CD1c-positive myeloid dendritic cell (primary cell): ENCODE measurements around the gene ITGB3BP.
A peak's percentile ranks its signal among the peaks of the same experiment; 100 is the strongest.
"Not testable (repeated sequence)": the region's sequence is repeated elsewhere in the genome, so short reads cannot be mapped to it uniquely, and the experiment has no call there.

Source experiments
- DNase-seq: peaks from one replicate; pipeline ENCODE4 v3.0.0-alpha.2; 2016; ENCODE audit errors: extremely low spot score

The ITGB3BP gene

DNA sequence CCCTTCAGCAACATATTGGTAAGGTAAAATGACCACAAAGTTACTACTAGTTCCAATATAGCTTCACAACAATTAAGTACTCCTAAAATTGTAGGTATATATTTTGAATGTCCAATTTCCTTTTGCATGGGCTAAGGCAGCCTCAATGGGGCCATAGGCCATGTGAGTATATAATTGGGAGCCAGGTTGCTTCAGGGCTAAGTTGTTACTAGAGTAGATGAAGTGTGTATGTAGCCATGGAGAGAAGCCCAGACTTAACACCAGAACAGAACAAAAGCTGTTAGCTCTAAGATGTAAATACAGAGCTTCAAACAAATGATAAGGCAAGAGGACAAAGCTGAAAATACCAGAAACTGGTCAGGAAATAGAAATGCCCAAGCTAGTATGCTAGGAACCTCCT is 16.2 kb downstream of the ITGB3BP start:
- no peak for DNase-seq

DNA sequence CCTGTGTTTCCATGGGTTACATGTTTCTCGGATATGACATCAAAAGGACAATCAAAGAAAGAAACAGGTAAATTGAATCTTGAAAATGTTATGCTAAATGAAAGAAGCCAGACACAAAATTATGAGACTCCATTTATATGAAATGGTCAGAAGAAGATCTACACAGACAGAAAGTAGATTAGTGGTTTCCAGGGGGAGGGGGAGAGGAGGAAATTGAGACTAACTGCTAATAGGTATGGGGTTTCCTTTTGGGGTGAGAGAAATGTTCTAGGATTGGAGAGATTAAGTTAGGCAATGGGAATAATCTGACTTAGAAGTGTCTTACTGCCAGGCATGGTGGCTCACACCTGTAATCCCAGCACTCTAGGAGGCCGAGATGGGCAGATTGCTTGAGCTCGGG is 21.8 kb downstream of the ITGB3BP start:
- DNase-seq: no peak

DNA sequence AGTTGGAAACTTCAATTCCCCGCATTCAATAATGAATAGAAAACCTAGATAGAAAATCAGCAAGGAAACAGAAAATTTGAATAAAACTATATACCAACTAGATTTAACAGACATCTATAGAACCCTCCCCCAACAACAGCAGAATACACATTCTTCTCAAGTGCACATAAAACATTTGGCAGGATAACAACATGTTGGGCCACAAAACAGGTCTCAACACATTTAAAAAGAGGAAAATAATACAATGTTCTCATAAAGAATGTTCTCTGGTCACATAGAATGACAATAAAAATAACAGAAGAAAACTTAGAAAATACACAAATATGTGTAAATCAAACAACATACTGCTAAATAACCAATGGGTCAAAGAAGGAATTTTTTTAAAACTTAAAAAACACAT is 24.9 kb downstream of the ITGB3BP start:
- no peak for DNase-seq

DNA sequence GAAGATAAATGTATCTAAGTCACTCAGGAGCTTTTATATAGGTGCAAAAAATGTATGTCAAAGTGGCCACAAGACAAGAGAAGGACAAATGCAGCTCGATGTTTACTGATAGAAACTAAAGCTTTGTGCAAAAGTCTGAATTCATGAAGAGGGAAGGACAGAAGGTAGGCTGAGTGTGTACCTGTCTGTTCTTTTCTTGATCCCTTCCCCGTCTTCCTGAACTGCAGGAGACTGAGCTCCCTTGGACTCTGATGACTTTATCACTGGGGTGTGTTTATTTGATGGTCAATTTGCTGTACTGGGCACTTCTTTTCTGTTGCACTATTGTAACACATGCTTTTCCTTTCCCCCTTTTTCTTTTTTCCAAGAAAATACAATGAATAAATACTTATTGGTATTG is 25.4 kb downstream of the ITGB3BP start:
- DNase-seq: no peak

DNA sequence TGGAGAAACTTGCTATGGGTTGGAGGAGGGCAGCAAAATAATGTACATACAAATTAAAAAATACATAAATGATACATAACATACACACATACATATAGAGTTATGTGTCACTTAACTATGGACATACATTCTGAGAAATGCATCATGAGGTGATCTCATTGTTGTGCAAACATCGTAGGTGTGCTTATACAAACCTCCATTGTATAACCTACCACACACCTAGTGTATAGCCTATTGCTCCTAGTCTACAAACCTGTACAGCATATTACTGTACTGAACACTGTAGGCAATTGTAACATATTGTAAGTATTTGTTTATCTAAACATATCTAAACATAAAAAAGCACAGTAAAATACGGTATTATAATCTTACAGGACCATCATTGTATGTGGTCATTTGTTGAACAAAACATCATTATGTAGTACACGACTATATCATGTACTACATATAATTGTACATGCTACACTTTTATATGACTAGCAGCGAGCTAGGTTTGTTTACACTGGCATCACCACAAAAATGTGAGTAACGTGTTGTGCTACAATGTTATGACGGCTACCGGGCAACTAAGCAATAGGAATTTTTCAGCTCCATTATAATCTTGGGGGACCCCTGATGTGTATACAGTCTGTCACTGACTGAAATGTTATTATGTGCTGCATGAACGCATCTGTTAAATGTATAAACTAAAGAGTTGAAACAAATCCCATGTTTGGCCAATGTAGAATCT is 35.5 kb downstream of the ITGB3BP start:
- no peak for DNase-seq

DNA sequence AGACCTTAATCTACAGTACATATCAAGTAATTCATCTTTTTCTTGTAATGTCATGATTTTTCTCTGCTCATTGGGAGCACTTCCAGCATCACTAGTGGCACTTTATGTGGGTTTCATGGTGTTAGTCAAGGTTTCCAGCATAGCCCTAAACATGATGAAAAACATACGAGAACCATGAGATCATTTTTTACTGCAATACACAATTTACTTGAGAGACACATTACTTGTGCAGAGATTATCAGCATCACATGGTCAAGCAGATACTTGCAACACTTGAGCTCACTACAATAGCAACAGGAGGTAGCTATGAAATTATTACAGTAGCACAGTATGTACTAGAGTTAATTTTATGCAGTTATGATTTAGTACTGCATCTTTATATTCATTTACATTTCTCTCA is 36.4 kb downstream of the ITGB3BP start:
- DNase-seq: no peak

DNA sequence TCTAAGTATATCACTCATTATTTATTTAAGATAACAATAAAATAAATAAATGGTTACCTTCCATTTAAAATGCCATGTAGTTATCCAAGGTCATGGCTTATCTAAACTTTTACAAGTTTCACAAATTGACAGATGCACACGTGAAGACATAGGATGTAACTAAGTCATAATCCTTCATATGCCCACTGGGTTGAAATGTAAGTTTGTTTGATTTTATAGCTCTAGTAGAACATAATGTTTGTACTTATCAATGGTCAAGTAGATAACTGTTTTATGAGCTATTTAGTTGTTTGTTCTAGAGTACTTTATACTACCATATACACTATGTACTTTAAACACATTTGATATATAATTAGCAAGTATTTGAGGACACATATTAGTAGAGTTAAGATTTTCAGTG is 43.0 kb downstream of the ITGB3BP start:
- DNase-seq: no peak

DNA sequence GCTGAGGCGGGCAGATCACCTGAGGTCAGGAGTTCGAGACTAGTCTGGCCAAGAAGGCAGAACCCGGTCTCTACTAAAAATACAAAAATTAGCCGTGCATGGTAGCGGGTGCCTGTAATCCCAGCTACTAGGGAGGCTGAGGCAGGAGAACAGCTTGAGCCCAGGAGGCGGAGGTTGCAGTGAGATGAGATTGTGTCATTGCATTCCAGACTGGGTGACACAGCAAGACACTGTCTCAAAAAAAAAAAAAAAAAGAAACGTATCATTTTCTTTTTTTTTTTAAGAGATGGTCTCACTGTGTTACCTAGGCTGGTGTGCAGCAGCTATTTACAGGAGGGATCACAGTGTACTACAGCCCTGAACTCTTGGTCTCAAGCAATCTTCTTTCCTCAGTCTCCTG is 47.3 kb downstream of the ITGB3BP start:
- DNase-seq: no peak

DNA sequence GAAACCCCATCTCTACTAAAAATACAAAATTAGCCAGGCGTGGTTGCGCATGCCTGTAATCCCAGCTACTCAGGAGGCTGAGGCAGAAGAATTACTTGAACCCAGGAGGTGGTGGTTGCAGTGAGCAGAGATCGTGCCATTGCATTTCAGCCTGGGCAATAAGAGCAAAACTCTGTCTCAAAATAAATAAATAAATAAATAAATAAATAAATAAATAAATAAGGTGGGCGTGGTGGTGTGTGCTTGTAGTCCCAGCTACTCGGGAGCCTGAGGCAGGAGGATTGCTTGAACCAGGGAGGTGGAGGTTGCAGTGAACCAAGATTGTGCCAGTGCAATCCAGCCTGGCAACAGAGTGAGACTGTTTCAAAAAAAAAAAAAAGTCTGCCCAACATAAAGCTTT is 54.3 kb downstream of the ITGB3BP start:
- DNase-seq: not testable (repeated sequence)

DNA sequence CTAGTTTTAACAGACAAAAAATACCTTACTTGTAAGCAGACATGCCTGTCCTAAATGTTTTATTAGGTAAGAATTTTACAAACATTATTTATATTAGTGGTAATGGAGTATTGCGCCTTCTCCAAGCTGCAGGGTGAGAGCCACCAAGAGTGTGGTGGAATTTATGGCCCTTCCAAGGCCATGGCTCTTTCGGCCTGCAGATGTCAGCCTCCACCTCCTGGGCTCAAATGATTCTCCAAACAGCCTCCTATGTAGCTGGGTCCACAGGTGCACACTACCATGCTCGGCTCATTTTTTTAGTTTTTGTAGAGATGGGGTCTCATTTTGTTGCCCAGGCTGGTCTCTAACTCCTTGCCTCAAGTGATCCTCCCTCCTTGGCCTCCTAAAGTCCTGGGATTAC is 56.3 kb downstream of the ITGB3BP start:
- DNase-seq: no peak

DNA sequence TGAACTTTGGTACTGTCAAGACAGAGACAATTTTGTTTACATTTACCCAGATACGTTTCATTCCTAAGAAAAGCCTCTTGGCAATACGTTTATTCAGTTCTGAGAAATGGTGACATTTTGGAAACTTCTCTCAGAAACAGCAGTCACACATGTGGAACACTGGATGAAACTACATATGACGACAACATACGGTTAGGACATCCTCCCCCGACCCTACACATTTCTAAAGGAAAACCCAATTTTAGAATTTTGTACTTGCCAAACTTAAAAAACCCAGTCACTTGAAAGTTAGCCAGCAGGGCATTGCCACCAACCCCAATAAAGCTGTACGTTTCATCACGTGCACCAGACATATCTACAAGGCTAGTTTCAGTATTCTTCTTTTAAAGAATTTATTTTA is 56.8 kb downstream of the ITGB3BP start:
- DNase-seq: no peak

DNA sequence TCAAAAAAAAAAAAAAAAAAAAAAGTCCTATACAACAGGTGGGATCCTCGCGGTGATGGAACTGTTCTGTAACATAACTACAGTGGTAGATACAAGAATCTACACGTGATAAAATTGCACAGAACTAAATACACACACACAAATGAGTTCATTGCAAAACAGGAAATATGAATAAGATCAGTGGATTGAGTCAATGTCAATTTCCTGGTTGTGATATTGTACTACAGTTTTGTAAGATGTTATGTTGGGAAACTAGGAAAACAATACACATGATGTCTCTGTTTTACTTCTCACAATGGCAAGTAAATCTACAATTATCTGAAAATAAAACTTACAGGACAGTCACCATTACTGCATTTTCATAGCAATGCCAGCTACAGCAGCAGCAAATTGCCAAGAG is 59.8 kb downstream of the ITGB3BP start:
- peak; percentile 64 for DNase-seq

DNA sequence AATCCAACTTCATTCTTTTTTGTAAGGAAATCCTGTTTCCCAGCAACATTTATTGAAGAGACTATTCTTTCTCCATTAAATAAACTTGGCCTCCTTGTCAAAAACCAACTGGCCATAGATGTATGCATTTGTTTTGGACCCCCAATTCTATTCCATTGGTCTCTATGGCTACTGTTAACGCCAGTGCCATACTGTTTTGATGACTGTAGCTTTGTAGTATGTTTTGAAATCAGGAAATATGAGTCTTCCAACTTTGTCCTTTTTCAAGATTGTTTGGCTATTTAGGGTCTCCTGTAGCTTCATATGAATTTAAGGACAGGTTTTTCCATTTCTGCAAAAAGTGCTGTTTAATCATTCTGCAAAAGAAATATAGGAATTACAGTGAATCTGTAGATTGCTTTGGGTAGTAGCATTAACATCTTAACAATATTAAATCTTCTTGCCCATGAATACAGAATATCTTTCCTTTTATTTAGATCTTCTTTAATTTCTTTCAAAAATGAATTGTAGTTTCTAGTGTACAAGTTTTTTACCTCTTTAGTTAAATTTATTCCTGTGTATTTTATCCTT is 61.3 kb downstream of the ITGB3BP start:
- DNase-seq: no peak

DNA sequence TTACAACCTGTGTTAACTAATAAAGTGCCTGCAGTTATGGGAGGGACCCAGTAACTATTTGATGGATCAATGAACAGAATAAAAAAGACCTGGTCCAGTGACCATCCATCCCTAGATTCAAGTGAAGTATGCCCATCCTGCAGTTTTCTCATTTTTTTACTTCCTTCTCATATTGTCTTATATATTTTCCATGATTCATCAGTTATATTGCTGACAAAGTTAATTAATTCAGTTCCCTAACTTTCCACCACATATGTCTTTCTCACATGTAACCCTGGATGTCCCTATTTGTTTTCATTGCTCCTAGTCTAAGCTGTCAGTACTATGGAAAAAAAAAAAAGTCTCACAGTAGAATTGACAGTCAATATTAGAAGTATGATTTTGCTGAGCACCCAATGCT is 64.3 kb downstream of the ITGB3BP start:
- no peak for DNase-seq

DNA sequence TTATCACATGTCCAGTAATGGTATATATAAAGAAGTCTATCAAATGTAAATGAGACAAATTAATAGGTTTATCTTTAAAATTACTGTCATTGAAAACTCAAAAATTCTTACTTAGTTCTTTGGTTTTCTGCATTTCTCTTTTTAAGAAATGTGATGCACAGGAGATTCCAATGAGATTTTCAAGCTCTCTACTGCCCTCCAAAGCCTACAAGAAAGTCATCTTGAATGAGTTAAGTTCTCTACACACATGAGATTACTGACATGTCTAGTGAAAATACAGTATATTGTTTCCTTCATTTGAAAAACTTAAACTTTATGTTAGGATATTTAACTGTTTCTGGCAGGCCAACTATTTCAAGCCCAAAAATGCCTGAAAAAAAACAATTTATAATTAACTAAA is 68.8 kb downstream of the ITGB3BP start:
- no peak for DNase-seq

DNA sequence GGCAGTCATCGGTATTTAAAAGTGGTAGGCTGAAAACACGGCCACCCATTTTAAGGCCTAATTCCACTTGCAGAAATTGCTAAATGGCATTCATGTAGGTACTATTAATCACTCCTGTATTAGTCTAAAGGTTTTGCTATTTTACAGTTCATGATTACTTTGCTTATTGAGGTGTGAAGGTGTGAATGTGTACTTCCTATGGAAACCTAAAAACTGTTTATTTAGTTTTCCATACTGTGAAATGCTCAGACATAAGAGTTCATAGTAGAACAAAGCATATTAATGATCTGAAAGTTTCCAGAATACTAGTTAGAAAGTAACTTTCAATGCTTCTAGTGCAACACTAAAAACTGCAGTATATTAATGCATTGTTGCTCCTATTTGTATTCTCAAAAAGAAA is 69.8 kb downstream of the ITGB3BP start:
- DNase-seq: no peak

DNA sequence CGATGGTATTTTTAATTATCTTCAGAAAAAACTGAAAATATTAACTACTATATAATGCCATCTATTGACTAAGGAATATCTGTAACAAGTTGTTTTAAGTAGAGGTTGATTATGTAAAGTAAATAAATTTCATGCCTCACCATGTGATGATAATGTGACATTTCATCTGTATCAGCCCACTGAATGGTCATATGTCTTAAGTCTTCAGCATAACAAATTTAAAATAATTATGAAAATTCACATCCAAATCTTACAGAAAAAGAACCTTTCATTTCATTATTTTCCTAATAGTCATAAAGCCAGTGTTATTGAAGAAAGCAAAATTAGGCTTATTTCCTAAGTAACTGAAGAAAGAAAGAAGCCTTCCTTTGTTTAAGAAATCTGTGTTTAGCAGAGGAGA is 72.6 kb downstream of the ITGB3BP start:
- DNase-seq: no peak

DNA sequence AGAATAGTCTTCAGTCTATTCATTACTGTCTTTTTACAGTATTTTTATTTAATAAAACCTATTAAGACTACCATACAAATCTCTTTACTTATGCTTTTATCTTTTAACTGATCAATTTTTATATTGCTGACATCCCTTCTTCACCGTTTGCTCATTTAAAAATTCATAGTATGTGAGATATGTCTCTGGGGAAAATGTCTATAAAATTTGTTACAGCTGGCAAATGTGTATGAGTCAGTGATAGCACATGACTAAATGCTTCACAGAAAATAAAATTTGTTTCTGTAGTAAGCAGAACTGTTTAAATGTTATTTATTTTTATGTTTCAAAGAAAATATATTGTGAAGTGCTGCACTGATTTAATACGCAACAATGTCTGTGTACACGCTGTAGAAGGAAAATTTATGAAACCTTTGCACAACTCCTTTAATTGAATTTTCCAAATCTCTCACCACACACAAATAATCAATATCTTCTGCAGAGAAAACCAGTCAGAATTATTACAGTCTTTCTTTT is 74.2 kb downstream of the ITGB3BP start:
- DNase-seq: no peak

DNA sequence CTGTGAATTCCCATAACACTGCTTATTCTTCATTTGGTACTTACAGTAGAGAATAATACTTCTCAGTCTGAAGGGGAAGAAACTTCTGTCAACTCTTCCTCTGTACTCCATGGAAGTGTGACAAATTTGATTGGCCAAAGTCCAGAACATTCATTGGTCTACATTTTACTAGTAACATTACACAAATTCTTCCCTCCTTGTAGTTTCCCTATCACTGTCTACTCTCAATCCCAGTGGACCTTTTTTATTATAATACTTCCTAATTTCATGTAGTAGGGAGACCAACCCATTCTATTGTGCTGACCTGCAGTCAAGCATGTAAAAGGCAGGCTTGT is 80.9 kb downstream of the ITGB3BP start:
- DNase-seq: no peak

DNA sequence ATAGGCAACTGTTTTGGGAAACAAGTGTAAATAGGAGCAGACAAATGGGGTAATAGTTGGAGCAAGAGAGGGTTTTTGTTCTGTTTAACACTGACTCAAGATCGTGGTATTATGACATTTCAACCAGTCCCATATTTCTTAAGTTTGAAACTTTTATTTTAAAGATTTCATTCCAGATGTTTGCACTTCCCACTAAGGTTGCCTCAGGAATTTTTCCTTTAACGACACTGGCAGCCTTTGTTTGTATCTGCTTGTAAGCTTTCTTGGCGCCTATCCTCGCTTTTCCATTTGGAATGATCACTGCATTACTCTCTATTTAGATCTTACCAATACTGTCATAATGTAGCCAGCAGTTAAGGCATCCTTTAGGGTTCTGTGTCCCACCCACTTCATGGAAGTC is 87.9 kb downstream of the ITGB3BP start:
- no peak for DNase-seq

DNA sequence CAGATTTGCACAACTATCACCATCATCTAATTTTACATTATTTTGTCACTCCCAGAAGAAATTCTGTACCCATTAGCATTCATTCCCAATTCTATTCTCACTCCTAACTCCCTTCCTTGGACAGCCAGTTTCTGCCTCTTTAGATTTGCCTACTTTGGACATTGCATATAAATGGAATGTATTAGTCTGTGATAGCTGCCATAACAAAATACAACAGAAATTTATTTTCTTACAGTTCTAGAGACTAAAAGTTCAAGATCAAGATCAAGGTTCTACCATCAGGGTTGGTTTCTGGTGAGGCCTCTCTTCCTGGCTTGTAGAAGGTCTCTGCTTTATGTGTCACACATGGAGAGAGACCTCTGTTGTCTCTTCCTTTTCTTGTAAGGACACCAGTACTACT is 93.7 kb downstream of the ITGB3BP start:
- DNase-seq: no peak

DNA sequence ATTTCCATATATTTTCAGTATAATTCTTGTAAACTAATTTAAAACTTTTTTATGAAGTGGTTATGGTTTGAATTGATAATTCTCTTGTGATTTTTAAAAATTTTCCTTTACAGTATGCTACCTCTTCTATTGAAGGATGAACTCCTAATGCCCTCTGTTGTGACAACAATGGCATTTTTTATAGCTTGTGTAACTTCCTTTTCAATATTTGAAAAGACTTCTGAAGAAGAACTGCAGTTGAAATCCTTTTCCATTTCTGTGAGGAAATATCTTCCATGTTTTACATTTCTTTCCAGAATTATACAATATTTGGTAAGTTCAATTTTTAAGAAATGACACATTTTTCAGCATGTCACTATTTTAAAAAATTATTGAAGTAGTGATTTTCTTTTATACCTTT is 94.2 kb downstream of the ITGB3BP start:
- no peak for DNase-seq

DNA sequence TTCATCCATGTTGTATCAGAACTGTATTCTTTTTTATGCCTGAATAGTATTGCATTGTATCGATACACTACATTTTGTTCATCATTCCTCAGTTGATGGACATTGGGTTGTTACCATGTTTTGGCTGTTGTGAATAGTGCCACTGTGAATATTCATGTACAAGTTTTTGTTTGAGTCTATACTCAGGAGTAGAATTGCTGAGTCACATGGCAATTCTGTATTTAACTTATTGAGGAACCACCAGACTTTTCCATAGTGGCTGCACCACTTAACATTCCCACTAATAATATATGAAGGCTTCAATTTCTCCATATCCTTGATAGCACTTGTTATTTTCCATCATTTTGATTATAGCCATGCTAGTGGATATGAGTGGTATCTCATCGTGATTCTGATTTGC is 99.4 kb downstream of the ITGB3BP start:
- no peak for DNase-seq

DNA sequence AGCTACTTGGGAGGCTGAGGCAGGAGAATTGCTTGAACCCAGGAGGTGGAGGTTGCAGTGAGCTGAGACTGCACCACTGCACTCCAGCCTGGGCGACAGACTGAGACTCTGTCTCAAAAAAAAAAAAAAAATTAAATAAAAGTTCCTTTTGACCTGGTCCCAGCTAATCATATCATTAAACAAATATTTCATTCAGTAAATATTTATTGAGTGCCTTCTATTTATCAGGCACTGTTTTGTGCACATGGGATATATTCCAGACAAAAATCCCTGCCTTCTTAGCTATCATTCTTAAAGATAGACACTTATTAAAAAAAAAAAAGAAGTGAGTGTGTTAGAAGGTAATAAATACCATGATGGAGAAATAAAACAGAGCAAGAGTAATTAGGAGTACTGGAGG is 102.3 kb downstream of the ITGB3BP start:
- not testable (repeated sequence) for DNase-seq
